NCI-H82 treated with DMSO at 0.1 percent for 48 hours (cell line): ENCODE measurements around the gene IQSEC1.

Source experiments
- DNase-seq: peaks from one replicate; lab custom pipeline; 2025; ENCODE audit not compliant: unreplicated experiment; lab: John Stamatoyannopoulos, UW

Gene IQSEC1

GRCh38 chr3:13004376-13004775, 68.9 kb downstream of the IQSEC1 start:
- peak; percentile 55 for DNase-seq

- DNase-seq, result no peak
Measured at GRCh38 chr3:13003608-13004007, 69.6 kb downstream of the IQSEC1 start.

GRCh38 chr3:13002398-13003124, 70.7 kb downstream of the IQSEC1 start:
- no peak for DNase-seq

- DNase-seq, result no peak
Measured at GRCh38 chr3:12999147-13000140, 73.8 kb downstream of the IQSEC1 start.

- no peak for DNase-seq
Measured at GRCh38 chr3:12998648-12999047, 74.6 kb downstream of the IQSEC1 start.

- DNase-seq, result no peak
Measured at GRCh38 chr3:12997387-12997786, 75.8 kb downstream of the IQSEC1 start.

GRCh38 chr3:12996181-12996506, 77.1 kb downstream of the IQSEC1 start:
- no peak for DNase-seq

- DNase-seq, result no peak
Measured at GRCh38 chr3:12995389-12996180, 77.6 kb downstream of the IQSEC1 start.

- peak; percentile 54 for DNase-seq
Measured at GRCh38 chr3:12994607-12995388, 78.4 kb downstream of the IQSEC1 start.

- DNase-seq, result no peak
Measured at GRCh38 chr3:12994357-12994606, 78.9 kb downstream of the IQSEC1 start.

- DNase-seq, result no peak
Measured at GRCh38 chr3:12993517-12994356, 79.5 kb downstream of the IQSEC1 start.

GRCh38 chr3:12992629-12993516, 80.4 kb downstream of the IQSEC1 start:
- no peak for DNase-seq

- no peak for DNase-seq
Measured at GRCh38 chr3:12991861-12992281, 81.4 kb downstream of the IQSEC1 start.

GRCh38 chr3:12991481-12991837, 81.8 kb downstream of the IQSEC1 start:
- no peak for DNase-seq

GRCh38 chr3:12990781-12991480, 82.3 kb downstream of the IQSEC1 start:
- no peak for DNase-seq

GRCh38 chr3:12990306-12990705, 82.9 kb downstream of the IQSEC1 start:
- DNase-seq, result no peak

GRCh38 chr3:12988728-12989454, 84.3 kb downstream of the IQSEC1 start:
- no peak for DNase-seq

GRCh38 chr3:12987602-12988001, 85.6 kb downstream of the IQSEC1 start:
- DNase-seq, result no peak
